ENCODE data around the gene ATP10A.

Gene ATP10A

DNA sequence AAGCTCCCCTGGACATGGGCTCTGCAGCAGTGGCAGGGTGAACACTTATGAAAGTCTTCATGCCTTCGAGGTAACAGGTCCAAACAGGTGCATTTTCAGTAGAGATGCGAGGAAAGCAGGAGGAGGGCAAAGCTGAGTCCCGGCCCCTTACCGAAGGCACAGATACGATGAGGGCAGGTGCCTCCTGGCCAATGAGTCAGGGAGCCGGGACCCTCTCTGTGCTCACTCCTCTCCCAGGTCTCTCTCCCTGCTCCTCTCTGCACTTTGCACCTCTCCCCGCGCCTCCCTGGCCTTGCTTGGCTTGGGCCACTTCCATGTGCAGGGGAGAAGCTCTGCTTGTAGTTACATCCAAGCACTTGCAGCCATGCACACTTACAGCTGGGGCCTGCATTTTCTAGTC, 187.1 kb downstream of the ATP10A start:
- no peak for DNase-seq (ENCODE audit: low read depth)
- TF ChIP-seq, protein P1, sequence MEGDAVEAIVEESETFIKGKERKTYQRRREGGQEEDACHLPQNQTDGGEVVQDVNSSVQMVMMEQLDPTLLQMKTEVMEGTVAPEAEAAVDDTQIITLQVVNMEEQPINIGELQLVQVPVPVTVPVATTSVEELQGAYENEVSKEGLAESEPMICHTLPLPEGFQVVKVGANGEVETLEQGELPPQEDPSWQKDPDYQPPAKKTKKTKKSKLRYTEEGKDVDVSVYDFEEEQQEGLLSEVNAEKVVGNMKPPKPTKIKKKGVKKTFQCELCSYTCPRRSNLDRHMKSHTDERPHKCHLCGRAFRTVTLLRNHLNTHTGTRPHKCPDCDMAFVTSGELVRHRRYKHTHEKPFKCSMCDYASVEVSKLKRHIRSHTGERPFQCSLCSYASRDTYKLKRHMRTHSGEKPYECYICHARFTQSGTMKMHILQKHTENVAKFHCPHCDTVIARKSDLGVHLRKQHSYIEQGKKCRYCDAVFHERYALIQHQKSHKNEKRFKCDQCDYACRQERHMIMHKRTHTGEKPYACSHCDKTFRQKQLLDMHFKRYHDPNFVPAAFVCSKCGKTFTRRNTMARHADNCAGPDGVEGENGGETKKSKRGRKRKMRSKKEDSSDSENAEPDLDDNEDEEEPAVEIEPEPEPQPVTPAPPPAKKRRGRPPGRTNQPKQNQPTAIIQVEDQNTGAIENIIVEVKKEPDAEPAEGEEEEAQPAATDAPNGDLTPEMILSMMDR (IDR thresholded peaks at IDR 0.05; ENCODE audit: insufficient read depth, low read depth, low read length, missing control alignments): no peak
- H3K4me3 ChIP-seq (ENCODE audit: low read depth, low read length): no peak overlapping the region

DNA sequence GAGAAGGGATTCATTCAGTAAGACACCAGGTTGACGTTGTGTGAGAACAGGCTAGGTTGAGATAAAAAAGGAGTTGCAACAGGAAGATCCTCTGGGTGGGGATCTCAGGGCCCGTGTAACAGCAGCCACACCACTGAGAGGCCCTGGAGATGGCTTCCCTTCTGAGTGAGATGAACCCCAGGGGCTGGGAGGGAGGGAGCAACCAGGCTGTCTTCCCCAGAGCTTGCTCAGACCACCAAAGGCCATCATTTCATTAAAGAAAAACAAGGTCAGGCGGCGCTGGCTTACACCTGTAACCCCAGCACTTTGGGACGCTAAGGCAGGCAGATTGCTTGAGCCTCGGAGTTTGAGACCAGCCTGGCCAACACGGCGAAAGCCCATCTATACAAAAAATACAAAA, 187.7 kb downstream of the ATP10A start:
- no peak overlapping the region for H3K4me3 ChIP-seq (ENCODE audit: low read depth, low read length)
- no peak for DNase-seq (ENCODE audit: low read depth)
- TF ChIP-seq, protein P1 (IDR thresholded peaks at IDR 0.05; ENCODE audit: insufficient read depth, low read depth, low read length, missing control alignments): no peak

DNA sequence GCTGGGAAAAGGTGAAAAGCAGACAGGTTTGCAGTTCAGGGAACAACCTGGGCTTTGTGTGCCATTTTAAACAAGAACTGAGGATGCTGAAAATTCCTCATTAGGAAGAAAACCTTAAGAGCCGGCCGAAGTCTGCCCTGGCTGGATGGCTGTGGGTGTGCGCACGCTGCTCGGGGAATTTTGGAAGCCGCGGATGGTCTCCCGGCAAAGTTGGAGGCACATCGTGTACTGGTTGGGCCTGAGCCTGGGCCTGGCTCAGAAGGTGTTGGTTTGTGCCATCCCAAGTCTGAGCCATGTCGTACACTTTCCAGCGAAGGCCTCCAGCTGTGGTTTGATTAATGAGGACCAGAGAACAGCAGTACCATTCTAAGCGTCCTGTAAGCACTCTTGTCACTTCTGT, 188.2 kb downstream of the ATP10A start:
- no peak for DNase-seq (ENCODE audit: low read depth)
- no peak overlapping the region for H3K4me3 ChIP-seq (ENCODE audit: low read depth, low read length)
- TF ChIP-seq, protein P1 (IDR thresholded peaks at IDR 0.05; ENCODE audit: insufficient read depth, low read depth, low read length, missing control alignments): no peak

DNA sequence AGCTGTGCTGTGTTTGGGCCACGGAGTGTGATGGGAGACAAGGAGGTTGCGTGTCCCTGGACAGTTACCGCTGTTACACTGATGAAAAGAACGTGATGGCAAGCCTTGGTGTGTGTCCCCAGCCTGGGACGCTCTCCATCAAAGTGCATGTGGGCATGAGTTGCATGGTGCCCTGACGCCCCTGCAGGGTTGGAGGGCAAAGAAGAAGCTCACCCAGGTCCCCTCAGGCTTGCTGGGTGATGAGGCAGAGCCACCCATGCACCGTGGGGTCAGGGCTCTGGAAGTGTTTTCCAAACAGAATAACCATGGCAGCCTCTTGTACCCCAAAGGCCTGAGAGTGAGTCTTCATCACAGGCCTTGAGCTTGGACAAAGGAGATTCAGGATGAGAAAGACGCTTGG, 189.2 kb downstream of the ATP10A start:
- TF ChIP-seq, protein P1 (IDR thresholded peaks at IDR 0.05; ENCODE audit: insufficient read depth, low read depth, low read length, missing control alignments): no peak
- no peak for DNase-seq (ENCODE audit: low read depth)
- H3K4me3 ChIP-seq (ENCODE audit: low read depth, low read length): no peak overlapping the region

DNA sequence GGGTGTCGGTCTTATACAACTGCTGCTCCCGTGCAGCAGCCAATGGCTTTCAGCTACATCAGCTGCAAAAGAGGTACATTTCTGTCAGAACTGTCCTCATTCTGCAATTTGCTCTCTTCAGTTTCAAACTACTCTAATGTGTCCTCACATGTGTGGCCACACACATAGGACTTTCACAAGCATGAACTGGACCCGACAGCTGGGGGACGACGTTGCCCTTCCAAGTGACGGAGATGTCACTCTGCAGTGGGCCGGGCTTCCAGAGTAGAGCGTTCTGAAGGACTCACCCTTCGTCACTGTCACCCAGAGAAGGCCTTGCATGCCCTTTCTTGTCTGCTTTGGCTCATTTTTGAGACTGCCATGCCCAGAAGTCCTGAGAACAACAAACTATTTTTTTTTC, 189.8 kb downstream of the ATP10A start:
- TF ChIP-seq, protein P1 (IDR thresholded peaks at IDR 0.05; ENCODE audit: insufficient read depth, low read depth, low read length, missing control alignments): no peak
- no peak overlapping the region for H3K4me3 ChIP-seq (ENCODE audit: low read depth, low read length)
- no peak for DNase-seq (ENCODE audit: low read depth)

DNA sequence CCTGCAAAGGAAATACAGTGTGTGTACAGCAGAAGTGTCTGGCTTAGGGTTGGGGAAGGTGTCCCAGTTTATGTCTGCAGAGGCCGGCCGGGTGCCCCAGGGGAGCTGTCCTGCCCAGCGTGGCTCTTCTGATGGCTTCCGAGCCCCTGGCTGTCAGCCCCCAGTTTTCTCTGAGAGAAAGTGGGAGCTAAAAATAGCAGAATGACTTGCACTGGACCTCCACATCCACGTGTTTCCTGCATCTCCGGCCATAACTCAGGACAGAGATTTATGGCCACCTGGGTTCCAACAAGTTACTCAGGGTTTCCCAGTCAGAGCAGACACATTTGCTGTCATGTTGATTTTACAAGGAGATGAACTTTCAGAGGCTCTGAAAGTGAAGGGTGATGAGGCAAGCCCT, 192.0 kb downstream of the ATP10A start:
- TF ChIP-seq, protein P1 (IDR thresholded peaks at IDR 0.05; ENCODE audit: insufficient read depth, low read depth, low read length, missing control alignments): no peak
- no peak overlapping the region for H3K4me3 ChIP-seq (ENCODE audit: low read depth, low read length)
- no peak for DNase-seq (ENCODE audit: low read depth)

DNA sequence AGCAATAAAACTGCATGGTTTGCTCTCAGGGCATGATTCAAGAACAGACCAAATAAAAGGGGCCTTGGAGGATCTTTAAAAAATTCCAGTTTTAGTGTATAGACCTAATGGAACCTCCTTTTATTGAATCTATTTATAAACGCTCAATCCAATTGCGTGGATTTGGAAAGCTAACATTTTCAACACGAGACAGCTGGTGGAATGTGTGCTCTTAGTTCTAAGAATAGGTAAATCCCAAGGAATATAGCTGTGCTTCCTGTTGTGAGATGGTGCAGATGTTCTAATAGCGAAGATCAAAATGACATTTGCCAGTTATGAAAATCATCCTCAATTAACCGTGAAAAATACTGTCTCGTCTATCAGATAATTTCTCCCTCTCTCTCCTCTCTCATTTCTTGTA, 192.5 kb downstream of the ATP10A start:
- DNase-seq (ENCODE audit: low read depth): no peak
- TF ChIP-seq, protein P1 (IDR thresholded peaks at IDR 0.05; ENCODE audit: insufficient read depth, low read depth, low read length, missing control alignments): no peak
- no peak overlapping the region for H3K4me3 ChIP-seq (ENCODE audit: low read depth, low read length)
